ENCODE results near the gene HIGD2B.
"Not testable (repeated sequence)": the region's sequence is repeated elsewhere in the genome, so short reads cannot be mapped to it uniquely, and the experiment has no call there.

HIGD2B gene

GRCh38 chr15:72685925-72686794, at the start of gene HIGD2B, which contains the start of gene BBS4:
TSS of gene HIGD2B (minus strand) at chr15:72686182. CDS start at chr15:72676374, 9,808 bp downstream.
TSS of gene BBS4 (plus strand) at chr15:72686207. CDS start at chr15:72686228, 21 bp downstream.
- no peak for DNase-seq

GRCh38 chr15:72735111-72735510, 49.1 kb upstream of the HIGD2B start:
- DNase-seq, result no peak

GRCh38 chr15:72733941-72734738, 48.2 kb upstream of the HIGD2B start:
- DNase-seq, result no peak

- DNase-seq, result no peak
Measured at GRCh38 chr15:72732516-72732915, 46.5 kb upstream of the HIGD2B start.

- no peak for DNase-seq
Measured at GRCh38 chr15:72732086-72732485, 46.1 kb upstream of the HIGD2B start.

GRCh38 chr15:72728821-72729220, 42.8 kb upstream of the HIGD2B start:
- no peak for DNase-seq

- DNase-seq, result not testable (repeated sequence)
Measured at GRCh38 chr15:72728249-72728648, 42.3 kb upstream of the HIGD2B start.

GRCh38 chr15:72727154-72727553, 41.2 kb upstream of the HIGD2B start:
- DNase-seq, result no peak

- not testable (repeated sequence) for DNase-seq
Measured at GRCh38 chr15:72725851-72726250, 39.9 kb upstream of the HIGD2B start.

GRCh38 chr15:72725446-72725845, 39.5 kb upstream of the HIGD2B start:
- no peak for DNase-seq

GRCh38 chr15:72724028-72724427, 38.0 kb upstream of the HIGD2B start:
- no peak for DNase-seq

- peak; percentile 62 for DNase-seq
Measured at GRCh38 chr15:72722071-72722696, 36.2 kb upstream of the HIGD2B start.

GRCh38 chr15:72708551-72709303, 22.7 kb upstream of the HIGD2B start:
- DNase-seq, result not testable (repeated sequence)

- no peak for DNase-seq
Measured at GRCh38 chr15:72706266-72706665, 20.3 kb upstream of the HIGD2B start.

- DNase-seq, result no peak
Measured at GRCh38 chr15:72700076-72700475, 14.1 kb upstream of the HIGD2B start.

- DNase-seq, result no peak
Measured at GRCh38 chr15:72698938-72699337, 13.0 kb upstream of the HIGD2B start.

GRCh38 chr15:72690938-72691337, 5.0 kb upstream of the HIGD2B start:
- no peak for DNase-seq

GRCh38 chr15:72688697-72689096, 2.7 kb upstream of the HIGD2B start:
- DNase-seq, result no peak

- DNase-seq, result no peak
Measured at GRCh38 chr15:72685301-72685924, 569 bp downstream of the HIGD2B start.

- no peak for DNase-seq
Measured at GRCh38 chr15:72682772-72683171, 3.2 kb downstream of the HIGD2B start.

- DNase-seq, result no peak
Measured at GRCh38 chr15:72680931-72681330, 5.1 kb downstream of the HIGD2B start.

- no peak for DNase-seq
Measured at GRCh38 chr15:72676838-72677237, 9.1 kb downstream of the HIGD2B start.

Data from NCI-H2171 (cell line).